Uterus (tissue), 2 donors: ENCODE results near the gene PCLO.

Source experiments
- CTCF ChIP-seq, 4 experiments: fragments of 200-600 bp in 2 of 4; fragments of 450-650 bp in 2 of 4; sonication (generic) in 2 of 4; IDR thresholded peaks; one replicate each; pipeline ENCODE4 v1.5.1; 2016 to 2019; ENCODE audit warnings: antibody characterized with exemption in 4 of 4, mild to moderate bottlenecking in 2 of 4, moderate library complexity in 1 of 4
- POLR2A ChIP-seq, 2 donors: fragments of 450-650 bp; IDR thresholded peaks; one replicate each; pipeline ENCODE4 v1.6.1; 2016; ENCODE audit warnings: antibody characterized with exemption in 2 of 2, mild to moderate bottlenecking in 1 of 2, moderate library complexity in 1 of 2

GRCh38 chr7:83040484-83040883 is 122.2 kb downstream of the PCLO start:
- TF ChIP-seq CTCF (IDR thresholded peaks at IDR 0.05) (no peak), POLR2A (IDR thresholded peaks at IDR 0.05) (no peak)
